Measurements from ENCODE around the gene OR51A2.

DNA sequence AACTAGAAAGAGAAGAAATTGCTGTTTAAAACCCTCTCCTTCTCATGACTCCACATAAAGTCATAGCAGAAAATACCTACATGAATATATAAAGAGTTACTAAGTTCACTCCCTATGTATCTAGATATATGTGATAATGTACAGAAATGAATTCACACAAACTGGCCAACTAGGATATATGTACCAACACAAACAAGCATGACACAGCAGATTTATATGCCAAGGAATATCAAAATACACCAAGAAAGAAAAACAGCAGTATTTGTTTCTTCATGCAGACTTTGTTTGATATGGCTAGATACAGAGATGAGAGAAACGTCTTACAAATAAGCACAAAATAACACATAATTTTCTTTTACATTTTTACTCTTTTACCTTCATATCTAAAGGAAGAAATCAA, 33.2 kb downstream of the OR51A2 start:
- TF ChIP-seq POLR2A (IDR thresholded peaks at IDR 0.05): no peak
- TF ChIP-seq, protein P1, sequence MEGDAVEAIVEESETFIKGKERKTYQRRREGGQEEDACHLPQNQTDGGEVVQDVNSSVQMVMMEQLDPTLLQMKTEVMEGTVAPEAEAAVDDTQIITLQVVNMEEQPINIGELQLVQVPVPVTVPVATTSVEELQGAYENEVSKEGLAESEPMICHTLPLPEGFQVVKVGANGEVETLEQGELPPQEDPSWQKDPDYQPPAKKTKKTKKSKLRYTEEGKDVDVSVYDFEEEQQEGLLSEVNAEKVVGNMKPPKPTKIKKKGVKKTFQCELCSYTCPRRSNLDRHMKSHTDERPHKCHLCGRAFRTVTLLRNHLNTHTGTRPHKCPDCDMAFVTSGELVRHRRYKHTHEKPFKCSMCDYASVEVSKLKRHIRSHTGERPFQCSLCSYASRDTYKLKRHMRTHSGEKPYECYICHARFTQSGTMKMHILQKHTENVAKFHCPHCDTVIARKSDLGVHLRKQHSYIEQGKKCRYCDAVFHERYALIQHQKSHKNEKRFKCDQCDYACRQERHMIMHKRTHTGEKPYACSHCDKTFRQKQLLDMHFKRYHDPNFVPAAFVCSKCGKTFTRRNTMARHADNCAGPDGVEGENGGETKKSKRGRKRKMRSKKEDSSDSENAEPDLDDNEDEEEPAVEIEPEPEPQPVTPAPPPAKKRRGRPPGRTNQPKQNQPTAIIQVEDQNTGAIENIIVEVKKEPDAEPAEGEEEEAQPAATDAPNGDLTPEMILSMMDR (IDR thresholded peaks at IDR 0.05): no peak
